ENCODE measurements around the gene NRIP1.

GRCh38 chr21:15009837-15010363 lies 54.9 kb downstream of the NRIP1 start:
- no peak for TF ChIP-seq POLR2AphosphoS5 (IDR thresholded peaks at IDR 0.05)
- TF ChIP-seq CTCF (IDR thresholded peaks at IDR 0.05): no peak
- no peak for TF ChIP-seq EP300 (IDR thresholded peaks at IDR 0.05)

Data from gastroesophageal sphincter (tissue), 3 donors.